Hematopoietic multipotent progenitor cell treated with erythropoietin and hydrocortisone succinate and interleukin-3 and kit ligand, for 8 days (in vitro differentiated cells): ENCODE data around the gene NEFH.
A peak's percentile ranks its signal among the peaks of the same experiment; 100 is the strongest.
"Not testable (repeated sequence)": the region's sequence is repeated elsewhere in the genome, so short reads cannot be mapped to it uniquely, and the experiment has no call there.

Experiments used
- DNase-seq: peaks from one replicate; pipeline ENCODE4 v3.0.0-alpha.2; 2015

The NEFH gene

GRCh38 chr22:29463629-29464028 is 16.4 kb upstream of the NEFH start:
- DNase-seq: no peak

- DNase-seq: no peak
Measured at GRCh38 chr22:29464581-29464980, 15.4 kb upstream of the NEFH start.

- no peak for DNase-seq
Measured at GRCh38 chr22:29469755-29470154, 10.3 kb upstream of the NEFH start.

GRCh38 chr22:29470159-29470855 is 9.7 kb upstream of the NEFH start:
- DNase-seq: peak; percentile 72

GRCh38 chr22:29473001-29473400 is 7.0 kb upstream of the NEFH start:
- no peak for DNase-seq

- no peak for DNase-seq
Measured at GRCh38 chr22:29475550-29475949, 4.5 kb upstream of the NEFH start.

GRCh38 chr22:29476116-29476515 is 3.9 kb upstream of the NEFH start:
- no peak for DNase-seq

GRCh38 chr22:29477723-29478318 is 2.2 kb upstream of the NEFH start:
- peak; percentile 12 for DNase-seq

GRCh38 chr22:29478326-29479276 is 1.4 kb upstream of the NEFH start:
- peak; percentile 32 for DNase-seq

- DNase-seq: no peak
Measured at GRCh38 chr22:29480262-29480511, 169 bp downstream of the NEFH start.

GRCh38 chr22:29480512-29481264 is 670 bp downstream of the NEFH start:
- DNase-seq: peak; percentile 68

- DNase-seq: no peak
Measured at GRCh38 chr22:29481265-29482000, 1.4 kb downstream of the NEFH start.

GRCh38 chr22:29482253-29482652 is 2.2 kb downstream of the NEFH start:
- no peak for DNase-seq

- DNase-seq: no peak
Measured at GRCh38 chr22:29482726-29483125, 2.7 kb downstream of the NEFH start.

- DNase-seq: no peak
Measured at GRCh38 chr22:29483254-29483653, 3.2 kb downstream of the NEFH start.

- no peak for DNase-seq
Measured at GRCh38 chr22:29484642-29485041, 4.6 kb downstream of the NEFH start.

- DNase-seq: no peak
Measured at GRCh38 chr22:29485448-29485847, 5.4 kb downstream of the NEFH start.

GRCh38 chr22:29487426-29487986 is 7.5 kb downstream of the NEFH start:
- no peak for DNase-seq

GRCh38 chr22:29489127-29489780 is 9.2 kb downstream of the NEFH start:
- not testable (repeated sequence) for DNase-seq

GRCh38 chr22:29491012-29491411 is 11.0 kb downstream of the NEFH start:
- no peak for DNase-seq

- DNase-seq: no peak
Measured at GRCh38 chr22:29493636-29494035, 13.6 kb downstream of the NEFH start.

- DNase-seq: no peak
Measured at GRCh38 chr22:29499852-29500251, 19.8 kb downstream of the NEFH start.
